ENCODE measurements around the gene NME3.

The NME3 gene

DNA sequence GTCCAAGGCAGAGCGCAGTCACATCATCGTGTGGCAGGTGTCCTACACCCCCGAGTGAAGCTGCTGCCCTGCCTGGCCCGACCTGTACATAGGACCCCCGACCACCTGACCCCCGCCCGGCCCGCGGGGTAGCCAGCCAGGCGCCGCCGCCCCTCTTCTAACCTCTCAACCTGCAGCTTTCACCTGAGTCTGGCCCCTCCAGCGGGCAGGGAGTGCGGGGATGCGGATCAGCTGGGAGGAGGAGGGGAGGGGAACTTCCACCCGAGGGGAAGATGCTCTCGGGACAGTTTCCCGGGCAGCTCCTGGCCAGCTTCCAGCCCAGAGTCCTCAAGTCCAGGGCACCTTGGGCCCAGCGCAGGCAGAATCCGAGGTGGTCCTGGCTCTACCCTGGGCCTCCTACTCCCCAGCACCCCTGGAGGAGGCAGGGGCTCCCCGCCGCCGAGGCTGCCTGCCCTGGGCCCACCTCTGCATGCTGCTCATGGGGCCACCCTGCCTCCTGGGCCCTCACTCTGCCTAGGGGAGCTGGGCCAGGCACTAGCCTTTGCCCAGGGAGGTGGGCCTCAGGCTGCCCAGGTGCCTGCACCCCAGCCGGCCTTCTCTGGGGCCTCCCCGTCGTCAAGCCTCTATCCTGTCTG is 2.5 kb downstream of the NME3 start:
- DNase-seq (ENCODE audit: low read depth) = no peak

DNA sequence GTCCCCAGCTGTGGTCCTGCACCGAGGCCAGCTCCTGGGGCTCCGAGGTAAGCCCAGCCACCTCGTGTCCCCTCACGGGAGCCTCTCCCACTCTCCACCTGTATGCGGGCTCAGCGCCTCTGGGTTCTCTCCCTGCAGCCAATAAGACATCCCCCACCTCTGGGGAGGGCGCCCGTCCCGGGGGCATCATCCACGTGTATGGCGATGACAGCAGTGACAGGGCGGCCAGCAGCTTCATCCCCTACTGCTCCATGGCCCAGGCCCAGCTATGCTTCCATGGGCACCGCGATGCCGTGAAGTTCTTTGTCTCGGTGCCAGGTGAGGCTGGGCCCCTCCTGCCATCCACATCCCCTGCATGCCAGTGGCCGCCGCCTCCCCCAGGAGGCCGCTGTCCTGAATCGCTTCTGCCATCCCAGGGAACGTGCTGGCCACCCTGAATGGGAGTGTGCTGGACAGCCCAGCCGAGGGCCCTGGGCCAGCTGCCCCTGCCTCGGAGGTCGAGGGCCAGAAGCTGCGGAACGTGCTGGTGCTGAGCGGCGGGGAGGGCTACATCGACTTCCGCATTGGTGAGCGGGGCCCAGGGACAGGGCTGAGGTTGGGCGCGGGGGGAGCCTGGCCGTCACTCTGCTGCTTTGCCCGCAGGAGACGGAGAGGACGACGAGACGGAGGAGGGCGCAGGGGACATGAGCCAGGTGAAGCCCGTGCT is 3.1 kb downstream of the NME3 start:
- DNase-seq (ENCODE audit: low read depth) = no peak

DNA sequence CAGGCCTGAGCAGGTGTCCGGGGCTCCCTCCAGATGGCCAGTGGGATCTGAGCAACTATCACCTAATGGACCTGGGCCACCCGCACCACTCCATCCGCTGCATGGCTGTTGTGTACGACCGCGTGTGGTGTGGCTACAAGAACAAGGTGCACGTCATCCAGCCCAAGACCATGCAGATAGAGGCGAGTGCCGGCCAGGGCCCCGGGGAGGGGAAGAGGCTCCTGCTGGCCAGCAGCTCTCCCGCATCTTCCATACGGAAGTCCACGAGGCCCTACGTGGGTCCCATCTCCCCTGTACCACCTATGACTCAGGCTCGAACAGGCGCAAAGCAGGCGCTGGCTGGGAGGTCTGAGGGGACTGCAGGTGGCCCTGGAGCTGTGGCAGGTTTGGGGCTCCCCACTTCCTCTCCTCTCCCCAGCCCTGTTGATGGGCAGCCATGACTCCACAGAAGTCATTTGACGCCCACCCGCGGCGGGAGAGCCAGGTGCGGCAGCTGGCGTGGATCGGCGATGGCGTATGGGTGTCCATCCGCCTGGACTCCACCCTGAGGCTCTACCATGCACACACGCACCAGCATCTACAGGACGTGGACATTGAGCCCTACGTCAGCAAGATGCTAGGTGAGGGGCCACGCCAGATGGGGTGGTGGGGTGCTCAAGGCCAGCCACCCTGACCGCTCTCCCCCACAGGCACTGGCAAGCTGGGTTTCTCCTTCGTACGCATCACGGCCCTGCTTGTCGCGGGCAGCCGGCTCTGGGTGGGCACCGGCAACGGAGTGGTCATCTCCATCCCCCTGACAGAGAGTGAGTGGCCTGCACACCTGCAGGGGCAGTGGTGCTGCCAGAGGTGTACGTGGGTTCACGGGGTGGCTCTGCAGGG is 4.0 kb downstream of the NME3 start:
- DNase-seq (ENCODE audit: low read depth) = no peak

DNA sequence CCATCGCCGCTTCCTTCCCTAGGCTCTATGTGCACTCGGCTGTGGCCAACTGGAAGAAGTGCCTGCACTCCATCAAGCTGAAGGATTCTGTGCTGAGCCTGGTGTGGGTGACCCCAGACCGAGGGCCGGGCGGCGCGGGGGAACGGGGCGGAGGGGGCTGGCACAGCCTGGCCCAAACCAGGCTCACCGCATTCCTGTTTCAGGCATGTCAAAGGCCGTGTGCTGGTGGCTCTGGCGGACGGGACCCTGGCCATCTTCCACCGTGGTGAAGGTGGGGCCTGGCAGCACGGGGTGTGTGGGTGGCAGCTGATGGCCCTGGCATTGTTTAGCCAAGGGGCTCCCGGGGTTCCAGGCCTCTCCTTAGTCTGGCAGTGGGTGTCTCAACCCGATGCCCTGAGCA is 4.6 kb downstream of the NME3 start:
- no peak for DNase-seq (ENCODE audit: low read depth)

DNA sequence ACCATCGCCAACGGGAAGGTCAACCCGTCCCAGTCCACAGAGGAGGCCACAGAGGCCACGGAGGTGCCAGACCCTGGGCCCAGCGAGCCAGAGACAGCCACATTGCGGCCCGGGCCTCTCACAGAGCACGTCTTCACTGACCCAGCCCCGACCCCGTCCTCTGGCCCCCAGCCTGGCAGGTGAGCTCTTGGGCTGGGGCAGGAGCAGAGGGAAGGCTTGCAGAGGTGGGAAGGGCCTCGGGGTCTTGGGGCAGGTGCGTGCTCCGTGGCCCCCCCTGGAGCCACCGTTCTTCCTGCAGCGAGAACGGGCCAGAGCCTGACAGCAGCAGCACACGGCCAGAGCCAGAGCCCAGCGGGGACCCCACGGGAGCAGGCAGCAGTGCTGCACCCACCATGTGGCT is 5.1 kb downstream of the NME3 start:
- no peak for DNase-seq (ENCODE audit: low read depth)

DNA sequence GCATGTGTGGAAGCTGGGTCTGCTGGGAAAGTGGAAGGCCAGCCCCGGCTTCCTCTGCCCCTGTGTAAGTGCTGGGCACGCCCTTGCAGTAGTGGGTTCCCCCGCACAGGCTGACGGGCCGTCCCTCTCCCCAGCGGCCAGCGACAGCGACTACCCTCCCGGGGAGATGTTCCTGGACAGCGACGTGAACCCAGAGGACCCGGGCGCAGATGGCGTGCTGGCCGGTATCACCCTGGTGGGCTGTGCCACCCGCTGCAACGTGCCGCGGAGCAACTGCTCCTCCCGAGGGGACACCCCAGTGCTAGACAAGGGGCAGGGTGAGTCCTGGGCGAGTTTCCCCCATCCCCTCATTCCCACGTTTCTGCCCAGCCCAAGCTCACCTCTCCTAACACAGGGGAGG is 5.5 kb downstream of the NME3 start:
- no peak for DNase-seq (ENCODE audit: low read depth)

DNA sequence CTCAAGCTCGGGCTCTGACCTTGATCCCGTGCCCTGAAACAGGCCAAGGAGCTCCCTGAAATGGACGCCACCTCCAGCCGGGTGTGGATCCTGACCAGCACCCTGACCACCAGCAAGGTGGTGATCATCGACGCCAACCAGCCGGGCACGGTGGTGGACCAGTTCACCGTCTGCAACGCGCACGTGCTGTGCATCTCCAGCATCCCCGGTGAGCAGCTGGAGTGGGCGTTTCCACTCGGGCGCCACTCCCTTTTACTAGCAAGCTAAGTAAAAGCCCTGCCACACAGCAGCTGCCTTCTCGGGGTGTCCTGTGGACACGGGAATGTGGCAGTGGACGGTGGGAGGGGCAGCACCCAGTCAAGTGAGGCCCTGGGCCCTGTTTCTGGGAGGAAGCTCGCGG is 6.4 kb downstream of the NME3 start:
- no peak for DNase-seq (ENCODE audit: low read depth)

DNA sequence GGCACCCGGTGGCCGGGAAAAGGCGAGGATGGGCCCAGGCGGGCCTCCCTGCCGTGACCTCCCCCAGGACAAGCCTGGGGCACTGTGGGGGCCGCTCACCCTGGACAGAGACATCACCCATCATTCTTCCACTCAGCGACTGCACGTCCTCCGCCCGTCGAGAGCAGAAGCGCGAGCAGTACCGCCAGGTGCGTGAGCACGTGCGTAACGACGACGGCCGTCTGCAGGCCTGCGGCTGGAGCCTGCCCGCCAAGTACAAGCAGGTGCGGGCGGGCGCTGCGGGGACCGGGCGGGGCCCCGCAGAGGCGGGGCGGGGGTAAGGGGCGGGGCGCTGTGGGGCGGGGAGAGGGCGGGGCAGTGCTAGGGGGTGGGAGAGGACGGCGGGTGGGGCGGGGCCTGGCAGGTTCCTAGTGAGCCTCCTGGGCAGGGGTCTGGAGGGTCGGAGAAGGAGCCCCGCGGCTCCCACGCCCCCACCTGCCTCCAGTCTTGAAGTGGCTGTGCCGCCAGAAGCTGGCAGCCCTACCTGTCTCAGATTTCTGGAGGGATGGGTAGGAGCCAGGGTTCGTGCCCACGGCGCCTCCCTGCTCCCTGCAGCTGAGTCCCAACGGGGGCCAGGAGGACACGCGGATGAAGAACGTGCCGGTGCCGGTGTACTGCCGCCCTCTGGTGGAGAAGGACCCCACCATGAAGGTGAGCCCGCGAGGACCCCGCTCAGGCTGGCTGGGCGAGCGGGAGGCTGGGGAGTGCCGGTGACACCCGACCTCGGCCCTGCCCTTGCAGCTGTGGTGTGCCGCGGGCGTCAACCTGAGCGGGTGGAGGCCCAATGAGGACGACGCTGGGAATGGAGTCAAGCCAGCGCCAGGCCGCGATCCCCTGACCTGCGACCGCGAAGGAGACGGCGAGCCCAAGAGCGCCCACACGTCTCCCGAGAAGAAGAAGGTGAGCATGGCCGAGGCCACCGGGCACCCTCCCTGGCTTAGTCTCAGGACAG is 7.5 kb downstream of the NME3 start:
- DNase-seq (ENCODE audit: low read depth) = no peak

DNA sequence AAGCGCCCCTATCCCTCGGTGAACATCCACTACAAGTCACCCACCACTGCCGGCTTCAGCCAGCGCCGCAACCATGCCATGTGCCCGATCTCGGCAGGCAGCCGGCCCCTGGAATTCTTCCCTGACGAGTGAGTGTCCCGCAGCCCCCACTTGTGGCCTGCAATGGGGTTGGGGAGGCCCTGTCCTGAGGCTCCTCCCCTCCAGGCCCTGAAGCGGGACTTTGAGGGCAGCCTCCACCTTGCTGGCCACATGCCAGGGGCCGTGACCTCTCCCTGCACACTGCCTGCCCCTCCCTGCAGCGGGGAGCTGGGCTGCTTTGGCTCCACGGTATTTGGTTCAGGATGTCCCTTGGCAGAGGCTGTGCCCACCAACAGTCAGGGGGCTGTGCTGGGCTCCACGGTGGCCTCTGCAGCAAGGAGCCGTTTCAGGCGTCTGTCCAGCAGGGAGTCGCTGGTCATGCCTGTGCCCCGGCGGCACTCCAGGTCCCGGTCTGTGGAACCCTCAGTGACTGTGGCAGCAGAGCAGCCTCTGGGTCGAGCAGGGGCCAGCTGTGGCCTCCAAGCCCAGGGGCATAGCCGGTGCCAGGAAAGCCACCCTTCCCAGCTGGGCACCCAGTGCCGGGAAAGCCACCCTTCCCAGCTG is 8.3 kb downstream of the NME3 start:
- DNase-seq (ENCODE audit: low read depth) = no peak

DNA sequence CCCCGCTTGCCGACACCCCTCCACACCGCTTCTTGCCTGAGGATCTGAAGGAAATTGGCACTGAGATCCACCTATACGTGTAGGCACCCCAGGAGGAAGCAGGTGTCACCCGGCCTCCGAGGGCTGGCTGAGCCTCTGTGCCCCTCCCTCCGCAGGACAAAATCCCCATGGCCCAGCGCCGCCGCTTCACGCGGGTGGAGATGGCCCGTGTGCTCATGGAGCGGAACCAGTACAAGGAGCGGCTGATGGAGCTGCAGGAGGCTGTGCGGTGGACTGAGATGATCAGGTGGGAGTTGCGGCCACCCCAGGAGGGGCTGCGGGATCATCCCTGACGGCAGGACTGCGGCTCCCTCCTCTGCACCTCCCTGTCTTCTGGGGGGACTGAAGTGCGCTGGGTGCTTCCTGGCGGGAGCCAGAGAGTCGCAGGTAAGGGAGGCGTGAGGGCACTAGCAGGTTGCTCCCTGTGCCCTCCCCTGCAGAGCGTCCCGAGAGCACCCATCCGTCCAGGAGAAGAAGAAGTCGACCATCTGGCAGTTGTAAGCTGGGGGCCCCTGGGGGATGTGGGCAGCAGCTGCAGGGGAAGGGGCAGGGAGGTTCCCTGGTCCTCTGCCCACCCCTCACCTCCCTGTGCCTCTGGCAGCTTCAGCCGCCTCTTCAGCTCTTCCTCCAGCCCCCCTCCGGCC is 9.0 kb downstream of the NME3 start:
- no peak for DNase-seq (ENCODE audit: low read depth)

DNA sequence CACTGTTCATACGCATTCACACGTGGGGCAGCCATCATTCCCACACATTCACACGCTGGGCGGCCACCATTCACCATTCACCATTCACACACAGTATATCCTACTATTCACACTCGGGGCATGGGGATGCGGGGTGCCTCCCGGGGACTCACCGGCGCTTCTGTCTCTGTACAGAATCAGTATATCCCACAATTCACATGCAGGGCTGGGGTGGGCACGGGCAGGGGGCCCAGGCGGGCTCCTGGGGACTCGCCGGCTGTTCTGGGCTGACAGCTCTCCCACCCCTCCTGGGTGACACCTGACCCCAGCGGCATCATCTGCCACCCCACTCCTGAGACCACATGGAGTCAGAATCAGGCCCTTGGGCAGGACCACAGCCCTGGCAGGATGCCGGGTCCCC is 9.6 kb downstream of the NME3 start:
- DNase-seq (ENCODE audit: low read depth) = no peak

DNA sequence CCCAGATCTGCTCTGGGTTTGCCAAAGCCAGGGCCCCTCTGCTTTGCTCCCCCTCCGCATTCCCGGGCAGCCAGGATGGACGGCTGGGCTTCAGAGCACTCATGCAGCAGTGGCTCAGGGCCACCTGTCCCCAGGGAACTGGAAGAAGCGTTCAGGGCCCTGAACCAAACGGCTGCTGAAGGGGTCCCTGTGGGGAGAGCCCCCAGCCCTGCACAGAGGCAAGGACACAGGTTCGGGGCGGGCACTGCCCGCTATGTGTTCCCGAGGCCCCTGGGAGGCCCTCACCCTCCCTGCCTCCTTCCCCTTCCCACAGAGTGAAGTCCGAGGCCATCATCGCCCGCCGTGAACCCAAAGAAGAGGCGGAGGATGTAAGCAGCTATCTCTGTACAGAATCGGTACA is 10.4 kb downstream of the NME3 start:
- DNase-seq (ENCODE audit: low read depth) = no peak

DNA sequence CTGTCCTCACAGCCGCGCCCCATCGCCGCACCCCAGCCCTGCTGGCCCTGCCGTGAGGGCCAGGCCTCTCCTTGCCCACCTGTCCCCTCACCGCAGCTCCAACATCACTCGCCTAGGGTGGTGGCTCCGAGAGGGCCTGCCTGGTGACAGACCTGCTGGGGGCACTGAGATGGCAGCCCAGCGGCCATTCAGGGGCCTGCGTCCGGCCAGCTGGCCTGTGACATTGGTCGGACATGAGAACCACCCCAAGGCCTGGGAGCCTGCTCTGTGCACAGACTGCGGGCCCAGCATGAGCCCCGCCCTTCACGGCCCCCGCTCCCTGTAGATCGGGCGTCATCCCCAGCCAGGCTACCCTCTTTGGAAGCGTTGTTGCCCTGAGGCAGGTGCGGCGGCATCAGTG is 11.8 kb downstream of the NME3 start:
- DNase-seq (ENCODE audit: low read depth) = no peak

DNA sequence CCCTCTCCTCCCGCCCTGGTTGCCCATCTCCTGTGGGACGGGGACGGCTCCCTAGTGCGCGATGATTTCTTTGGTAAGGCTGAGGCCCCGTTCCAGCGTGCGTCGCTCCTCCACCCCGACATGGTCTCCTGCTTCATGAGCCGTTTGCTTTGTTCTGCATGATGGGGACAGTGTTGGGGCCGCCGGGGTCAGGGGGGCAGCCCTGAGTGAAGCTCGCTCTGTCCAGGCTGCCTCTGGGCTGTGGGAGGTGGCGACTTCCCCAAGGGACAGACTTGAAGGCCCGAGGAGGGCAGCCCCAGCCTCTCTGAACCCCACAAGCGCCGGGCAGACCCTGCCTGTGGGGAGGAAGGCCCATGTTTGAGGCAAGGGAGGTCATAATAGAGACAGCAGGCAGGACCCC is 12.4 kb downstream of the NME3 start:
- DNase-seq (ENCODE audit: low read depth) = no peak

DNA sequence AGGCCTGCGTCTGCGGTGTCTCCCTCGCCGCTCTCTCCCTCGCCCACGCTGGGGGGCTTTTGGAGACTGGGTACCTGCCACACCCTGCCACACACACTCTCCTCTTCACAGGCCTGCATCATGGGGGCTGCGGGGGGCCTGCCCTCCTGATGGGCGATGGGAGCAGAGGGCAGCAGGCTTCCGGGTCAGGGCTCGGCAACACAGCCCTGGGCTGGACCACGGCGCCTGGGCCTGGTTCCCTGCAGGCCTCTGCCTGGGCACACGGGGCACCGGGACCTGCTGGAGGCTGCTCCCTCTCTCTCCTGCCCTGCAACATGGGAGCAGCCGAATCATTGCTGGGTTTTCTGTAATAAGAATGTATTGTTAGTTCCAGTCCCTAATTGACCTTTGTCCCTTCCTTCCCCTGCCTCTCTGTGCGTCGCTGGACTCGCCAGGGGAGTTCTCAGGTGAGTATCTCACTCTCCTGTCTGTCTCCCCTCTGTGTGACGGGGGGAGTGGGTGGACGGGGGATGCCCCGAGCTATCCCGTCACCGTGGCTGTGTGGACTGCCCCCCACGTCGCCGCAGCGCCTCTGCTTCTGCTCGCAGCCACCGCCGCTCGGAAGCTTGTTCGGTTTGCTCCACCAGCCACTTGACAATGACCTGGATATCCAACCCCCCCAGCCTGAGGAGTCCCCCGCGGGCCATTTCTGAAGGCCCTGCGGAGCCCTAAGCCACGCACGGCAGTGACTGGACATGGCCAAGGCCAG is 13.5 kb downstream of the NME3 start:
- DNase-seq (ENCODE audit: low read depth) = no peak

DNA sequence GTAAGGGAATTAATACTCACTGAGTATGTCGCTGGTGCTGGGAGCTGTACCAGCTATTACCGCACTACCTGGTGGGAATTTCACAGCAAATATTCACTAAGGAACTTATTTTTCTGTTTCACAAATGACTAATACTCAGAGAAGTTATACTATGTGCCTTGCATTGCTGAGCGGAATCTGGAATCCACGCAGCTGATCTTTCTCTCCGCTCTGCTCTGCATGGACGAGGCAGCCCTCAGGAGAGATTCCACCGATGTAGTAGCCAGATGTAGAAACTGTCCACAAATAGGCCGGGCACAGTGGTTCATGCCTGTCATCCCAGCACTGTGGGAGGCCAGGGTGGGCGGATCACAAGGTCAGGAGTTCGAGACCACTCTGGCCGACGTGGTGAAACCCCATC is 17.1 kb downstream of the NME3 start:
- DNase-seq (ENCODE audit: low read depth) = no peak

DNA sequence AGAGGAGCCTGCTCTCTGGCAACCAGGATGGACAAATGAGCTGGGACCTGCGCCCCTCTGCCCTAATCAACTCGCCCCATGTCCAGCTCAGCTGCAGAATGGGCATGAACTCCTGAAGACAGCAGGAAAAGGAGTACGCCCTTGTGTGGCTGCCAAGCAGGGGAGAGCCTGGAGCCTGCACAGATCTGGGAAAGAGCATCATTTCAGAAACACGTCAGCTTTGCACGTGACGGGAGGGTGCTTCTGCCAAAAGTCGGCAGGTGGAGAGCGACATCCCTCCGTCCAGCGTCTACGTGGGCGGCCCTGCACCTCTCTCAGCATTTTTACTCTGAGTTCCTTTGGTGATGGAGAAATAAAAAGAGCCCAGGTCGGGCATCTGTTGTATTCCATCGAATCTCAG is 18.5 kb downstream of the NME3 start:
- no peak for DNase-seq (ENCODE audit: low read depth)

DNA sequence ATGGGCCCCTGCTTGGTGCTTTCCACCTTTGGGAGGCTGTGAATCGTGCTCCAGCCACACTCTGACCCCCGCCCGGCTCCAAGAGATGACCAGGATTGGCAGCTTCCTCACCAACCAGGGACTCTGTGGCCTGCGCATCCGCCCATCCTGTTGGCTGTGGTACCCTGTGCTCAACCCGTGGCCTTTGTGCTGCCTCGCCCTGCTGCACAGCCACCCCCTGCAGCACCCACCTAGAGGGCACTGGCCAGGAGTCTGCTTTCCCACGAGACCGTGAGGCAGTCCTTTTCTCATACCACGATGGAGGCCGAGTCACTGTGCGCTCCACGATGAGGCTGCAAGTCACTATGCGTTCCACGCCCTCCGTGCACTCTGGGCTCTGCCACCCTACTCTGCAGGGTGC is 19.4 kb downstream of the NME3 start:
- no peak for DNase-seq (ENCODE audit: low read depth)

DNA sequence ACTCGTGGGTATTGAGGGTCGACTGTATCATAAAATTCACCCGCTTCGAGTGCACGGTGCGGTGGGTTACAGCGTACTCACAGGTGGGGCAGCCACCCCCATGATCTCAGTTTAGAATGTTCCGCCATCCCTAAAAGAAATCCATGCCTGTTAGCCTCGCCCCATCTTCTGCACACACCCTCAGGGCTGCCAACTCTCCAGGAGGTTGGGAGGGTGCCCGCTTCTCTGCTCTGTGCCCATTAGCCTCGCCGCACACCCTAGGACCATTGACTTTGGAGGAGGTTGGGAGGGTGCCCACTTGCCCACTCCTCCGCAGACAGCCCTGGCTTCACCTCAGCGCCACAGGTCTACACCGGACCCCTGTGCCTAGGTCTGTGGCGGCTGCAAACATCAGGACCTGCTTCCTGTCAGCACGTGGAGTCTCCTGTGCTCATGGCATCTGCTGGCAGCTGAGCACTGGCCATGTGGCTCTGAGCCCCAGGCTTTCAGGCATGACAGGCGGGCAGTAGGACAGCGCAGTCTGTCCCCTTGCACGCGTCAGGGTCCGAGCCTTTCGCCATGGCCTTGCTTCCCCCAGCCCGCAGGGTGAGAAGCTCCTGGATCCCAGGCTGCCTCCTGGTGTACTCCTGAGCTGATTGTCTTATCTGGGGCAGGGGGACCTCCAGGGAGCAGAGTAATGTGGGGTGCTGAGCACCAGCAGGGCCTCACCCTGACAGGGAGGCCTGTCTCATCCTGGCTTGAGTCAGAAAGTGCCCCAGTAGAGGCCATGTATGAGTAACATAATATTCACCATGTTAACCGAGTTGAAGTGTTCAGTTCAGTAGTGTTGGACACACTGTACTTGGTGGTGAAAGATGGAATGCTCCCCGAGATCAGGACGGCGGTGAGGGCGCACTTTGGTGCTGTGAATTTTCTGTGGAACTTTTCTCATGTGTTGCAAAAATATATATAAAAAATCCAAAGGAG is 21.9 kb downstream of the NME3 start:
- DNase-seq (ENCODE audit: low read depth) = no peak
